GM12878 (cell line): ENCODE results near the gene ARHGEF25.

Source experiments
- CEBPZ ChIP-seq: fragments of 150-350 bp; IDR thresholded peaks from 2 replicates; pipeline ENCODE4 v1.6.1; 2016; ENCODE audit warnings: low read depth, low read length
- CTCF ChIP-seq, 3 experiments: IDR thresholded peaks in 2 of 3; conservative IDR thresholded peaks in 1 of 3; 2 replicates each; pipeline ENCODE4 v1.5.1; 2011; ENCODE audit warnings: low read depth in 3 of 3, low read length in 3 of 3, mild to moderate bottlenecking in 3 of 3, control low read depth in 2 of 3, moderate library complexity in 2 of 3, inconsistent platforms in 1 of 3, mixed read lengths in 1 of 3; ENCODE audit not compliant: control insufficient read depth in 2 of 3, insufficient read depth in 1 of 3; ENCODE audit errors: extremely low read depth in 1 of 3
- EP300 ChIP-seq, 2 experiments: fragments of 150-350 bp in 1 of 2; IDR thresholded peaks; 2 replicates each; pipeline ENCODE4 v1.6.1; 2011 to 2012; ENCODE audit warnings: low read depth in 2 of 2, low read length in 2 of 2, borderline replicate concordance in 1 of 2, improper control_type of control experiment in 1 of 2, inconsistent platforms in 1 of 2; ENCODE audit not compliant: control insufficient read depth in 1 of 2
- ETV6 ChIP-seq, 2 experiments: fragments of 450-650 bp in 1 of 2; IDR thresholded peaks in 1 of 2; conservative IDR thresholded peaks in 1 of 2; 2 replicates each; pipeline ENCODE4 v1.6.1; 2014; ENCODE audit warnings: antibody characterized with exemption in 1 of 2, borderline replicate concordance in 1 of 2, low read depth in 1 of 2, mild to moderate bottlenecking in 1 of 2, moderate library complexity in 1 of 2
- MTA2 ChIP-seq: fragments of 450-650 bp; IDR thresholded peaks from 2 replicates; pipeline ENCODE4 v1.6.1; 2016; ENCODE audit warnings: low read depth, mild to moderate bottlenecking, moderate library complexity
- RFX5 ChIP-seq: IDR thresholded peaks from 2 replicates; pipeline ENCODE4 v1.6.1; 2011; ENCODE audit warnings: low read depth, low read length, improper control_type of control experiment

GRCh38 chr12:57637364-57637763 lies 26.1 kb downstream of the ARHGEF25 start:
- TF ChIP-seq EP300 (IDR thresholded peaks at IDR 0.05; ENCODE audit: borderline replicate concordance in 1 of 2, control insufficient read depth in 1 of 2, low read depth in 2 of 2, low read length in 2 of 2): no peak
- no peak for TF ChIP-seq CTCF (IDR thresholded peaks at IDR 0.05 in 2 of 3, conservative IDR thresholded peaks at IDR 0.05 in 1 of 3; ENCODE audit: control insufficient read depth in 2 of 3, extremely low read depth in 1 of 3, insufficient read depth in 1 of 3, low read depth in 3 of 3, low read length in 3 of 3)
- no peak for TF ChIP-seq MTA2
- TF ChIP-seq ETV6 (conservative IDR thresholded peaks at IDR 0.05 in 1 of 2, IDR thresholded peaks at IDR 0.05 in 1 of 2; ENCODE audit: borderline replicate concordance in 1 of 2, low read depth in 1 of 2): no peak
- no peak for TF ChIP-seq RFX5
- no peak for TF ChIP-seq CEBPZ
